ENCODE data around the gene TWIST2.

TWIST2 gene

DNA sequence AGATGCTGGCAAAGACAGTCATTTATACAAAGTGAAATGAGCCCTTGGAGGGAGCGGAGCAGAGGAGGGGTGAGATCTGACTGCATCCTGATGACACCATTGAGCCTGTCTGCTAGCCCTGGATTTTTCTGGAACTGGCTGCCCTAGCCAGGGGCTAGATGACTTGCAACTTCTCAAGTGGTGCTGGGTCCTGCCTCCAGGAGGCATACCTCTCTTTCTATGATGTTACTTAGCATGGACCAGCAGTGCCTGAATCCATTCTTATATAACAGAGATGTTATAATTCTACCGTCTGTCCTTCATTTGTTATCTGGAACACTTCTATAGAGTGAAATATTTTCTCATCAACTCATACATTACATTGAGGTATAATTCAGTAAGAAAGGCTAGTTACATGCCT lies 8.5 kb upstream of the TWIST2 start:
- no peak for DNase-seq

DNA sequence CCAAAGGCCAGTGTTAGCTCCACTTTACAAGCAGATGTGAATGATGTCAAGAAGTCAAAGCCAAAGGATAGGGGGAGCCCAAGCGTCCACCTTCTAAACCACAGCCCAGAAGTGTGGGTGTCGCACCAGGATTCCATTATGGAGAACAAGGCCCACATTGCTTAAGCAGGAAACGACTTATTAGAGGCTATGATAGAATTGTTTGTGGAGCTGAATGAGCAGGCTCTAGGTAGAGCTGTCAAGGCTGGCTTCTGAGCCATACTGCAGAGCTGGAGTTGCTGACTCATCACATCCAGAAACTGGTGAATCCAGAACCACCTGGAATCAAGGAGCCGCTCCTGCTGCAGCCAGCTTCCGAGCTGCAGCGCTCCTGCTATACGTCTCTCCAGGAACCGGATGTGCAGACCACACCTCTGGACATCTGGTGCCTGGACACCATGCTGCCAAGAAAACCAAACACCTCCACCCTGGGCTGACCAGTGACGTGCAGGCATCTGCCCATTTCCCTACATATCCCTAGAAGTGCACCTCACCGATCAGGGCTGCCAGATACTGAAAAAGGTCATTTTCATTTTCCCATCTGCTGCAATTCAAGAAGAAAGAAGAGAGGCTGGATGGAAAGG lies 6.2 kb upstream of the TWIST2 start:
- DNase-seq, result no peak

DNA sequence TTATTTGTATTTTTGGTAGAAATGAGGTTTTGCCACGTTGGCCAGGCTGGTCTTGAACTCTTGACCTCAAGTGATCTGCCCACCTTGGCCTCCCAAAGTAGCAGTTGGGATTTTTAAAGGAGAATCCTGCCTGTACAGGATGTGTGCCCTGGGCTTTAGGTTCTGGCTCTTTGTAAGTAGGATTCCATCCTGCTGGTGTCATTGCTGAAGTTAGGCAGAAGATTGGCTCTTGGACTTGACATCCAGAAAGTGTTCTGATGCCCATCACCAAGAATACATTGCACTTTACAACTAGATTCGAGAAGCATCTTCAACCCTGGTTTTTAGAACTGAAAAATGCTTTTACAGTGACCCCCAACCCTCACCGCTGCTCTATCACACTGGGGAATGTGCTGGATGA lies 4.4 kb upstream of the TWIST2 start:
- DNase-seq, result no peak

DNA sequence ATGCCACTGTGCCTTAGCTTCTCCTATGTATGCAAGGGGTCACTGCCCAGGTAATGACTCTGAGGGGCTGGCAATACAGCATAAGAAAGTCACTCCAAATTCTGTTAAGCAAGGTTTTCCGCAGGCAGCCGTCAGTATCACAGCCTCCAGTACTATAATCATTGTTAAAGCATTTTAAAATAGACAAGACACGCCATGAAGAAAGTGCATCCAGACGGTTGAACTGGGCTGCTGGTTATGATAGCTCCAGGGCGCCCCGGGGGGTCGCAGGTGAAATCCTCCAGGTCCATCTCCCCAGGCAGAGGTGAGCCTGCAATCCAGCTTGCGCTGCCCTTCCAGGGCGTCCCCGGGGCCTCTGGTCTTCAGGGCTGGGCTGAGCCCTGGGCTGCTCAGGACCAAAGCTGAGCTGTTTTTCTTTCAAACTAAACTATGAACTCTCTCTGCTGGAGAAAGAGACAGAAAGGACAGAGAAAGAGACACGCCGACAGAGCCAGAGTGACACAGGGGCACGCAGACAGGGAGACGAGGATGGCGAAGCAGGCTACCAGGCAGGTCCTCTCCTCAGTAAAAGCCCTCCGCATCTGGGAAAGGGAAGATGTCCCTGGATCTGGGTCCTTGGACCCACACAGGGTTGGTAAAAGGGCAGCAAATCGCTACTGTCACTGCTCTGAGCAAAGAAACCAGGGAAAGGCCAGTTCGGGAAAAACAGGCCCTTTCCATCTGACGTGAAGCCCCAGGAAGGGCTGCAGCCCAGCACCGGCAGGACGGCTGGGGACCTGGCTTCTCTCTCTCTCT lies 2.1 kb upstream of the TWIST2 start:
- no peak for DNase-seq

DNA sequence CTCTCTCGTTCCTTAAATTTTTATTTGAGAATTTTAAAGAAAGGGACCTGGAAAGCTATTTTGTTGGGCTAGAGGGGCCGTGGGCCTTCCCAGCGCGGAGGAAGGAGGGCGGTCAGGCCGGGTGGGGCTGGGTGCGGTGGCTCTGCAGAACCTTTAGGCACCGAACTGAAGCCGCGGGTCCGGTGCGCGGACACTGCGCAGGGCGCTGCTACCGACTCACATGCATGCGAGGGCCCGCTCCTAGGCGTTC lies 1.6 kb upstream of the TWIST2 start:
- no peak for DNase-seq

DNA sequence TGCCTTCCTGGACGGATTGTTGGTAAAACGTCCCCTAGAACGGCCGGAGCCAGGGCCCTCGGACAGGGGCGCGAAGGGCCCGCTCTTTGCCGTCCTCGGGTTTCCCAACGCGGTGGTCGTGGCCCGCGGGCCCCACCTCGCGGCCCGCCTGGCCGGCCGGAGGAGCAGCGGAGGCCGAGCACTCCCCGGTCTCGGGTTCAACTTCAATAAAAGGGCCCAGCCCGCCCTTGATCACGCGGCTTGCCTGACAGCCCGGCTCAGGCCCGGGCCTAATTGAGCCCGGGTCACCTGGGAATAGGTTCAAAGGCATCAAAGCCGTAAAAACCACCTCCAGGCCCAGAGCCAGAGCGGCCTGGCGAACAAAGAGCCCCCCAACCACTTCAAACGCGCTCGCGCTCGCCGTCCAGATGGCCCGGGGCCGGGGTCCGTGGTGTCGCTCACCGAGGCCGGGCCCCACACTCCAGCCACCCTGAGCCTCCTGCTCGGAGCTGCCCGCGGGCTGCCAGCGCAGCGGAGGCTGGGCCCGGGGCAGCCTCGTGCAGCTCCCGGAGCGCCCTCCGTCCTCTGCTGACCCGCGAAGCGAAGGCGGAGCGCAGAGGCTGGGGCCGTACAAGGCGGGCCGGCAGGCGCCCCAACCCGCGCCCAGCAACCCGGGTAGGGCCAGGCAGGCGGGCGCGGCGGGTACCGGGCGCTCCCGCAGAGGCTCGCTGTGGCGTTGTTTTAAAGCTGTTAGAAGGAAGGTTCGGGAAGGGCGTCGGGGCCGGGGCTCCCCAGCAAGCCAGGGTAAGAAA lies 1.1 kb upstream of the TWIST2 start:
- DNase-seq, result no peak

DNA sequence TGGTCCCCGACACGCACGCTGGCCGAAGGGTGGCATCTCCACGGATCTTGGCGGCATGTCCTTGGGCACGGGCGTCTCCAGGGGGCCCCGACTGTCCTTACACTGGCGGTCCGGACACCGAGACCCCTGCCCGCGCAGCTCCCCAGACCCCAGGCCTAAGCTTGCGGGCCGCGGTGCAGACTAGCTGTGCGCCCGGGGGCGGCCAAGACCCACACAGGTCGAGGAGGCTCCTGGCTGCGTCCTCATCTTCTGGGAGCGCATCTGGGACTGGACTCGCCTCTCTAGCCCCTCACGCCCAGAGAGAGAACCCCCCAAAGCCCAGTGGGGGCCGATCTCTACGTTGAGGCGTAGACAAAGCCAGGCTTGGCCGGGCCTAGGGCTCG lies 475 bp upstream of the TWIST2 start:
- no peak for DNase-seq

DNA sequence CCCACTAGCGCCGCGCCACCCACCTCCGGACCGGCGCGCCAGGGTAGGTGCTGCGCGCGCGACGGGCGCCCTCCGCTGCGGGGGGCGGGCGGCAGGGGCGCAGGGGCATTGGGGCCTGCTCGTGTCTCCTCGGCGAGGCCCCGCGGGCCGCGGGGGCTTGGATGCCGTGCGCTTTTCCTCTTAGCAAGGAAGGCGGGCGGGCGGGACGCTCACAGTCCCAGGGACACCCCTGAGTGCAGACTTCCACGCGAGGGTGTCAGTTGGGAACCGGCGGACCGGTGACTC lies 748 bp downstream of the TWIST2 start:
- DNase-seq, result no peak

DNA sequence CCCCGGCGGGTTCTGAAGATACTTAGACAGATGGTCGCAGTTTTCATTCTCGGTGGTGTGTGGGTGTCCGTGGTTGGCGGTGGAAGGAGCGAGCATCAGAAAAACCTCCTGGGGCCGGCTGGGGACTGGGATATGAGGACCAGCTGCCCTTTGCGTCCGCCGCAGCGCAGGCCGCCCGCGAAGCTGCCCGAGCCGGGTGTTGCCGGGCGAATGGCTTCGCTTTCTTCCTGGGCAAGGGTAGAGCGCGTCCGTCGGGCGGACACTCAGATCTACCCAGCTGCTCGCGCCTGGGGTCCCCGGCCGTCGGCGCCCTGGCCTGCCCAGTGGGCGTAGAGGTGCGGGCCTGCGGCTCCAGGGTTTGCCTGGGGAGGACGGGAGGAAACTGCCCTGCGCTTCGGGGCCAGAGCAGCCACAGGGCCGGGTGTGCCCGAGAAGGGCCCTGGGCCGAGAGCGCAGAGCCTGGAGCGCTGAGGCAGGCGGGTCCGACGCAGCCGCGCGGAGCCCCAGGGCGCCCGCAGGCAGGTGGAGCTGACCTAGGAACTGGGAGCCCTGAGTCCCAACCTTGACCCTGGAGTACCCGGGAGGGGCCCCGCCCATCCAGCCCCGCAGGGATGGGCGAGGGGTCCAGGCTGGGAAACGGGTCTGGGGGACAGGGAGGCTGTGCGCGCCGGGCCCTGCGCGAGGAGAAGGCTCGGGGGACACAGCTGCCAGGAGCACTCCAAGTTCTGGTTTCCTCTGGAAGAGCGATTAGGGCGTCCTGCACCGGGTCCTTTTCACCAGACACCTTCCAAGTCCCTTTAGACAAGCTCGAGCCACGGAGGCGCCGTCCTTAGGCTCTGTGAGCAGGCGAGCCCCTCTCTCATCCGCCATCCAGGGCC lies 1.3 kb downstream of the TWIST2 start:
- no peak for DNase-seq

DNA sequence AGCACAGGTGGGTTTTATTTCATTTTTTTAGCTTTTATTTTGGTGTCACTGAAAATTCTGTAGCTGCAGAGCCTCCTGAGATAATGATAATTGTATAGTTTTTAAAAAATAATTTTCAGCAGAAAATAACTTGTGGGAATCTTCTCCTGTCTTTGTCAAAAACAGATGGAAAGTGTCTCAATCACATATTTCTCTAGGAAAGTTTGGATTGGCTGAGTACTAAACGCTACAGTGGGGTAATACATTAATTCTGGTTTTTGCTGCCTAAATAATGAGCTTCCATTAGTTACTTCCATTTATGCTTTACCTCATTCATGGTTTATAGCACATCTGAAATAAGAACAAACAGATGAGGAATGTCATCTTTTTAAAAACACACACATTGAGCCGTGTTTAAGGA lies 2.2 kb downstream of the TWIST2 start:
- DNase-seq, result no peak

DNA sequence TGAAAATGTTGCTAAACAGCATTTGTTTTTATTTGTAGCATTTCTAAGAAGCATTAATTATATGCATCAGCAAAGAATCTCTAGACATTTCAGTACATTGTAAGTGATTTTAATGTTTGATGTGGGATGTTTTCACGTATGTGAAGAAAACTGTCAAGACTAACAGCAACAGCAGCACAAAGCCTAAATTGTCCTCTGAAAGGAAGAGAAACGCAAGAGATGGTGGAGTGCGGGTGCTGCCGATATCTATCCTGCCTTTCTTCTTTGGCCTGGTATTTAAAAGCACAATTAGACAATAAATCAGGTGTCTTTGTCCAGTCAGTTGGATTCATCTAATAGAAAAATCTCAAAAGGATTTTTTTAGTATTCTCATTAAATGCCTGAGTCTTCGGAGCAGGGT lies 3.1 kb downstream of the TWIST2 start:
- no peak for DNase-seq

DNA sequence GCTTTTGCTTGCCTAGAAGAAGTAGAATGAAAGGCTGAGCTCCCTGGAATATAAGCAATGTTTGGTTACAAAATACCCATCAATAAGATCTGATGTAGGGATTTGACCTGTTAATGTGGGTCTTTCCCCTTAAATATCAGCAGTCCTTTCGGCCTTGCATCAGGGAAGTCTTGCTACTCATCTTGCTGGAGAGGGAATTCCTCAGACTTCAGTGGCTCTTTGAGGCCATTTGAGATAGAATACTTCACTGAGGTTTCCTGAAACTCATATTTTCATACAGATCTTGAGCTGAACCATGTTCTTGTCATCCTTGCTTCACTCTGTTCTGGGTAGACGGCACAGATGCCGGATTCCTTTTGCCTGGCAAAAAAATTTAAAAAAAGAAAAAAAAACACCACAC lies 3.9 kb downstream of the TWIST2 start:
- no peak for DNase-seq

DNA sequence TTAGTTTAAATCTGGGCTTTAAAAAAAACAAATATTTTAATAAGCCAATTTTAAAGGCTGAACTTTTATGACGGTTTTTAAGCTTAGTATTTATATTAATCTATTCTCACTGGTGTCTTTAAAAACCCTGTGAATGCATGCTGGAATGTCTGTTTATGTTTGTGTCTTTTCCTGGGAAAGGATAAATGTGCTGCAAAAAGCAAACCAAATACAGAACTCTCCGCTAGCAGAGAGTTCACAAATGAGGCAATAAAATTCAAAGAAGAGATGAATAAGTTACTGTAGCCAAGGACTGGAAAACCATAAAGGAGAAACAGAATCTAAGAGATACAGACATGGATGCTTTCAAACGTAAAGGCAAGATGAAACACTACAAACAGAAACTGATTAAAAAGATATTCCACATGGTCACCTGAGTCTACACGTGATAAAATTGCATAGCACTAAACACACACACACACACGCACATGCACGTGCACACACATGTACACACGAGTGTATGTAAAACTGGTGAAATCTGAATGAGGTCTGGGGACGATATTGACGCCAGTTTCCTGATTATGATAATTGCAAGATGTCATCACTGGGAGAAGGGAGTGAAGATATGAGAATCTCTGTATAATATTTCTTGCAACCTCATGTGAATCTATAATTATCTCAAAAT lies 4.5 kb downstream of the TWIST2 start:
- DNase-seq, result no peak

DNA sequence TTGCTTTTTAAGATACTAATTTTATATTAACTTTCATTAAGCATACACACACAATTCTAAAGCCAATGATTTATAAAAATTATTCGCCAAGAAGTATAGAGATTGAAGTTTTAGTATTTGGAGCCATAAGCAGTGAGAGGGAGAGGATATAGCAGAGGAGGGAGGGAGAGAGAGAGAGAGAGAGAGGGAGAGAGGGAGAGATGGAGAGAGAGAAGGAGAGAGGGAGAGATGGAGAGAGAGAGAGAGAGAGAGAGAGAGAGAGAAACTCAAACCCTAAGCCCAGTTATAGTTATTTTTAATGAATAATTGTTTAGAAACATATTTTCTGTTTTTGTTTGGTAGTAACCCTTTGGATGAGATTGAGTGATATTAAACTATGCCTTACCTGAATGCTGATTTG lies 5.3 kb downstream of the TWIST2 start:
- DNase-seq, result no peak

DNA sequence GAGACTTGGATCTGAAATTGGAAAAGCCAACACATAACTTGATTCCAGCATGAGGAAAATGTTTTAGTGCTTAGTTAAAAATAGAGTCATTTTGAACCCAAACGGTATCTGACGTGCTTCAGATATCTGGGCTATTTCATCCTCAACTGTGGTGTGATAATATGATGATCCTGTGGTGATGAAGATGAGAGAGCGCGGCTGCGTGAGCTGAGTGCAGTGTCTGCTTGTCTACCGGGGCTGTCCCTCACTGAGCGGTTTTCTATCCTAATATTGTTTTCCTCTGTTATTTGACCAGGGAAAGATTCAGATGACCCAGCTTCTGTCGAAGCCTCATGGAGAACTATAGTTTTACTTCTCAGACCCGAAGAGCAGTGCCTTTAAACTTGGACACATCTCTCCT lies 5.8 kb downstream of the TWIST2 start:
- DNase-seq, result no peak

DNA sequence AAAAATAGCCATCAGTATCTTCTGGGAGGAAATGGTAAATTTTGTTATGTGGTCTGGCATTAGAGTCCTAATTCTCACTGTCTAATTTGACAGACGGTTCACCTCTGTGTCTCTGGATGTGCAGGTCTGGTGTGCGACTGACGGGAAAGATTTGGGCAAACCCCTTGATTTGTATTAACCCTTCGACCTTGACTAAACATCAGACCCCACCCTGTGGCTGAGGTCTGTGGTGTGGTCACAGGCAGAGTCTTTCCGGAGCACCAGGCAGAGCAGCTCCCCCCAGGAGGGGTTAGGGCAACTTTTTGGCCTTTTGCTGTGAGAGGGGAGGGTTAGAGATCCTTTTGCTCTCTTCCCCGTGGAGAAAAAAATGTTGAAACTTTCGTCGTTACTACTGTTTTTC lies 6.4 kb downstream of the TWIST2 start:
- no peak for DNase-seq

DNA sequence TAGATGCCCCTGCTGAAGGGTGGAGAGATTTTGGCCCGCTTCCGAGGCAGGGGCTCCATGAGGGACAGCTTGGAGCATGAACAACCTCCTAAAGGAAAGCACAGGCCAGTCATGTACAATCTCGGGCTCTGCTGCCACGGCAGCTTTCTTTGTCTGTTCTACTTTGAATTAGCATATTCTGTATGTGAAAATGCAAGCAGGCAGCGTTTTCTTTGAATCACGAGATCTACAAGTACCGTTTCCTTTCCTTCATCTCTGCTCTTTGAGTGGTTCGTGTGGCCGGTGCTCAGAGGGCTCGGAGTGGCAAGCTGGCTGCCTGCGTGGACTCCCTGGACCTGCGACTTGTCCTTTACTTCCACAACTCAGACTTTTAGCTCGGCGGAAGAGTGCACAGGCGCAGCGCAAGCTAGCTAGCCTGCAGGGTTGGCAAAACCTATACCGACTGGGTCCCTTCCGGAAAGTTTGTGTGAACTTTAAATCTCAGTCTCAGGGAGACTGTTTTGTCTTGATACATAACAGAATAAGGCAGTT lies 6.9 kb downstream of the TWIST2 start:
- no peak for DNase-seq

DNA sequence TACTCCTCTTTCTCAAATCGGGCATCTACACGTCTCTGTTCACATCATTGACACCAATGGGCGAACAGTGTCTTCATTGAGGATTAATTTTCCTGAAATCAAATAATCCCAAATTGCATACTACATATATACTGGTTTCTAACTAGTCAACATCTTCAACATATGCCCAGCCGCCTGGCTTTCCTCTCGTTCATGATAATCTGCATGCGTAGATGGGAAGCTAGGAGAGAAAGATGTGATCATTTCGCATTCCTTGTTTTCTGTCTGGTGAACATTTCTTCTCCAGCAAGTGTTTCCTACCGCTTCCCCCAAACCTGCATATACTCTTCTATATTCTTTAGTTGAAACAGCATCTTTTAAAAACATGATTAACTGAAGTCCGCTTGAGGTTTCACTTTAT lies 7.4 kb downstream of the TWIST2 start:
- no peak for DNase-seq

DNA sequence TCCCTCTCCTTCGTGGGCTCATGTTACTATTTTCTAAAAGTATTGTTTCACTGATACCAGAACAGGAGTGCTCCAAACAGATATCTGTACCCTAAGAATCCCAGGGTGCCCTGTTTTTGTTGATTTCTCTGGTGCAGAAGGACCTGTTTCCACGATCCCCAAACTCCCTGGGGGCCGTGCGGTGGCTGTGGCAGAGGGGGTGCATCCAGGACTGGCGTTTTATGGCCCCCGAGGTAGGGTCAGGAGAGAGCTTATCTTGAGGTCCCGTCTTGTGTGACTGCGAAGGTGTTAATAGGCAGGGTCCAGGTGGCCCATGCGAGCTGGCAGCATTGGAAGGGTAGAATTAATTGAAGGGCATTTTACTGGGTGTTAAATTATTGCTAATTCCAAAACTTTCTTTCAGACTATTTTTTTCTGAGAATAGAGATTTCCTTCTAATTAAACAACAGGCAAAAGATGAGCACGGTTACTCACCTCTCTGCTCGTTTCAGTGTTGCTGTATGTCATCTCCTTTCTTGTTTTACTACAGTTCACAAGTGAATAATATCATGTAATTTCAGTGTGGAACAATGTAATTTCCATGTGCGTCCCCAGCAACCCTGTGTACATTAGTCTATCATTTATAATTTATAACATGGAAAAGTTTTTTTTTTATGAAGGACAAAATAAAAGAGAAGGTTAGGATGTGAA lies 8.2 kb downstream of the TWIST2 start:
- DNase-seq, result no peak

DNA sequence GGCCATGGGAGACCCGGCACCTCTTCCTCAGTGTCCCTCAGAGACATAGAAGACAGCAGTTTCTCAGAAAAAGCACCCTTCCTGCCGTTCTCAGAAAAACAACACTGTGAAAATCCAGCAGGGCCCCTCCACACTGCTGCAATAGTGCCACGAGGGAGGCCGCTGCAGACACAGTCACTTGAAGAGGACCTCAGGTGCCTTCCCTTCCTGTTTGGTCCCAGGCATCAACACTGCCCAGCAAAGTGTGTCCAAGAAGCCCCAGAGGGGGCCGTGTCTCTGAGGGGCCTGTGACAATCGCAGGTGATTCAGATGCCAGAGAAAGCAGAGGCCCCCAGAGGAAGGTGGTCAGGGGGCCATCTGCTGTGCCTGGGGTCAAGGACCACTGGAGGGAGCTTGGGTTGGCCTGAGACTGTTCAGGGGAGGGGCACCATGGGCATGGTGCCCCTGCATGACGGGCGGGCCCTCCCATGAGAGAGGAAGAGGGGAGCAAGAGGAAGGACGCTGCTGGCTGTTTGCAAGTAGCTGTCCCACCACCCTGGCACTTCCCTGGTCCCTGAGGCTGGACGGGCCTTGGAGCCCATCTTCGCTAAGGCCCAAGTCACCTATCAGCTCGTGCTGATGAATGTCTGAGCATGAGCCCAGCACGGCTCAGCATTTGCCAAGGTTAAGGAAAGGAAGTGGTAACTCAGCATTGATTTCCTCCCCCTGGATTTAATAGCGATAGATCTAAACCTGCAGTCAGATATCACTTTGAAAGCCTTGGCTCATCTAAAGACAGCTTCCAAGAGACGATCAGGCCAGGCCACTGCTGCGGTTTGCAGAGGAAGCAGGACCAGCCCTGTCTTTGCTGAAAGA lies 9.1 kb downstream of the TWIST2 start:
- DNase-seq, result no peak

DNA sequence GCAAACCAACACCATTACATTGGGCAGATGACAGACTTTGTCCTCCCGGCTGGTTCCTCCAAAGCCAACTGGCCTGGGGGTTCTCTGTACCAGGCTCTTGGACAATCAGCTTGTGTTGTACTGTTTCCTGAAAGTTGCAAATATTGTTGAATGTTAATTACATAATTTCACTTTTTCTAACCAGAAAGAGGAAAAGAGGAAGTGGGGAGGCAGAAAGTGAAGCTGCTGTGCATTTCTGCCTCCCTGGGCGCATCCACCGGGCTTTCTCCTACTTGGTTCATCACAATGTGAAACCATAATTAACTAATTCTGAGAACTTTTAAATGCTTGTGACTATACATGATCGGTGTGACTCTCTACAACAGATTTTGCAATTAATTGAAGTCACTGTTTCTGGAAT lies 10.1 kb downstream of the TWIST2 start:
- DNase-seq, result no peak

Data from stimulated activated CD4-positive, alpha-beta T cell treated with anti-CD3 and anti-CD28 coated beads, Interleukin-15, amount 100 ng/mL, for 24 hours (primary cell).